Heart right ventricle (tissue), 16 donors: ENCODE data around the gene MLLT3. TPM values are rescaled to one million over a fixed set of nuclear protein-coding genes. Genes with fewer than 3 reads are reported as not detected.

Source experiments
- ATAC-seq, 8 donors: fragments of 200-7000 bp; cut with Tn5 transposase; one replicate each; pipeline ENCODE4 v1.9.1; 2020; ENCODE audit warnings: mild to moderate bottlenecking in 8 of 8, moderate library complexity in 8 of 8, moderate number of reproducible peaks in 1 of 8
- DNase-seq, 2 donors: peaks; one replicate each; pipeline ENCODE4 v3.0.0-alpha.2; 2020
- H3K27ac ChIP-seq, 10 donors: fragments of 200-600 bp; sonication (generic) in 2 of 10; one replicate each; pipeline versions ENCODE4 v1.5.0 to v1.8.0; 2020 to 2022; ENCODE audit warnings: mild to moderate bottlenecking in 3 of 10
- H3K27me3 ChIP-seq, 7 donors: fragments of 200-600 bp; one replicate each; pipeline ENCODE4 v1.8.0; 2021 to 2022; ENCODE audit warnings: mild to moderate bottlenecking in 2 of 7
- H3K36me3 ChIP-seq, 9 donors: fragments of 200-600 bp; sonication (generic) in 1 of 9; one replicate each; pipeline versions ENCODE4 v1.5.0 to v1.8.0; 2020 to 2022; ENCODE audit warnings: mild to moderate bottlenecking in 2 of 9
- H3K4me1 ChIP-seq, 9 donors: fragments of 200-600 bp; sonication (generic) in 1 of 9; one replicate each; pipeline versions ENCODE4 v1.5.0 to v1.8.0; 2020 to 2022; ENCODE audit warnings: mild to moderate bottlenecking in 4 of 9
- H3K4me3 ChIP-seq, 10 donors: fragments of 200-600 bp; sonication (generic) in 2 of 10; one replicate each; pipeline versions ENCODE4 v1.5.0 to v1.8.0; 2020 to 2022; ENCODE audit warnings: mild to moderate bottlenecking in 7 of 10, moderate library complexity in 2 of 10
- H3K9me3 ChIP-seq, 11 donors: fragments of 200-600 bp in 10 of 11; sonication (generic) in 2 of 11; one replicate each; pipeline versions ENCODE4 v1.5.0 to v1.8.0; 2013 to 2022; ENCODE audit warnings: mild to moderate bottlenecking in 2 of 11, control low read depth in 1 of 11, moderate library complexity in 1 of 11
- CTCF ChIP-seq, 9 donors: fragments of 200-600 bp; sonication (generic) in 2 of 9; IDR thresholded peaks; one replicate each; pipeline versions ENCODE4 v1.5.0 to v1.8.0; 2021 to 2022; ENCODE audit warnings: antibody characterized with exemption in 9 of 9, mild to moderate bottlenecking in 5 of 9, moderate library complexity in 1 of 9
- WGBS, 2 donors: extraction: QIAGEN DNeasy Blood & Tissue Kit; methylation state at CpG; one replicate each; pipeline ENCODE4 v1.1.7; 2013; ENCODE audit warnings: inconsistent platforms in 1 of 2; 5-methylcytosine and 5-hydroxymethylcytosine counted together
- intact Hi-C, 10 donors: fragments of 100-400 bp; cut with DNase I; formaldehyde crosslinking; loops; one replicate each; pipeline versions ENCODE4 v1.11.1 to v1.14.2; 2022
- polyA plus RNA-seq, 2 donors: library from polyadenylated mRNA; stranded (reverse); fragments of 200-250 nt; gene quantifications; one replicate each; pipeline ENCODE4 v1.2.3, GENCODE V29; 2013
- total RNA-seq, 10 donors: library from RNA; stranded (reverse); fragmentation: NEBNext Ultra II Directional in 3 of 10; extraction: Animal tissue kit (Norgen Biotek cat#: 25700) in 3 of 10; gene quantifications; one replicate each; pipeline versions ENCODE4 v1.2.1 to v1.2.4, GENCODE V29; 2021 to 2023
- donor health status: Arrhythmogenic right ventricular cardiomyopathy.
- donor health status: ischemic (EF 13 %, LVEDD 7.1; RV severe dilation, severe dysfunction).
- donor health status: healthy with polysubstance abuse.
- donor health status: DM: no; HTN: yes; CAD: no.
- donor health status: DM: no; HTN: no; CAD: no.
- donor health status: ischemic (EF 25% LVEDD 6.9; RV normal size, moderate dysfunction).
- donor health status: ischemic (EF 25% LVEDD 5.7; RV mildly dilated, moderate dysfunction).
- donor health status: healthy.
- donor health status: DM: yes; HTN: yes; CAD: no.
- donor health status: Ischemic cardiomyopathy.
- donor health status: ischemic (EF 35%, LVEDD 5.7; RV mildly dilated, moderate dysfunction).
- donor health status: nonischemic (EF 11% LVEDD 7.7; RV severe dilation, severe dysfunction).
- donor health status: DM: yes; HTN: yes; CAD: no.
- donor health status: PGD.
- donor health status: ischemic (EF 29% LVEDD 5.4; RV normal size, mild dysfunction).
- donor health status: nonischemic (EF 23%, LVEDD 6.1; RV moderate dilation, normal function).

MLLT3 gene
- total and polyA plus RNA-seq, 12 donors = 4.3 to 22.7 (median 13.5) TPM

- H3K4me3 ChIP-seq = no peak overlapping the region
- H3K9me3 ChIP-seq = peaks cover 0 to 1% (median 0%) of the 10 kb centered on the region in 11 donors
- H3K4me1 ChIP-seq = peaks cover 0 to 17% (median under 1%) of the 10 kb centered on the region in 9 donors
- WGBS, 2 donors = 91 to 97% methylated on average over 4 of the region's 4 CpGs
- H3K36me3 ChIP-seq = no peaks in the 10 kb centered on the region
- TF ChIP-seq CTCF (IDR thresholded peaks at IDR 0.05) = no peak
- H3K27me3 ChIP-seq = peaks cover 0 to 3% (median 0%) of the 10 kb centered on the region in 7 donors
- ATAC-seq = no peak
- intact Hi-C loops = no loop called here
- H3K27ac ChIP-seq = no peak overlapping the region
- DNase-seq = no peak
These were observed 316.8 kb downstream of the MLLT3 start for GRCh38 chr9:20305452-20305851.

GRCh38 chr9:20303996-20304395, 318.3 kb downstream of the MLLT3 start:
- Histone ChIP-seq H3K4me3 (no peak overlapping the region), H3K36me3 (no peaks in the 10 kb centered on the region), H3K27ac (no peak overlapping the region), H3K9me3 (no peaks in the 10 kb centered on the region), H3K27me3 (peaks cover 0 to 3% (median 0%) of the 10 kb centered on the region in 7 donors), H3K4me1 (peaks cover 0 to 21% (median 5%) of the 10 kb centered on the region in 9 donors)
- WGBS, 2 donors = 52 to 55% methylated on average over 3 of the region's 3 CpGs
- TF ChIP-seq CTCF (IDR thresholded peaks at IDR 0.05) = no peak
- DNase-seq (no peak), ATAC-seq (no peak)
- intact Hi-C loops = no loop called here

- peaks cover 0 to 21% (median 5%) of the 10 kb centered on the region in 9 donors for H3K4me1 ChIP-seq
- H3K27ac ChIP-seq = no peak overlapping the region
- peaks cover 0 to 3% (median 0%) of the 10 kb centered on the region in 7 donors for H3K27me3 ChIP-seq
- H3K9me3 ChIP-seq = no peaks in the 10 kb centered on the region
- H3K36me3 ChIP-seq = no peaks in the 10 kb centered on the region
- H3K4me3 ChIP-seq = no peak overlapping the region
- TF ChIP-seq CTCF (IDR thresholded peaks at IDR 0.05) = no peak
- no peak for DNase-seq
- intact Hi-C loops = no loop called here
- no peak for ATAC-seq
- WGBS, 2 donors = 71 to 75% methylated on average over 2 of the region's 2 CpGs
These were observed 319.2 kb downstream of the MLLT3 start for GRCh38 chr9:20303066-20303465.

GRCh38 chr9:20302197-20302596, 320.1 kb downstream of the MLLT3 start:
- ATAC-seq = no peak
- H3K27me3 ChIP-seq = peaks cover 0 to 3% (median 0%) of the 10 kb centered on the region in 7 donors
- no peaks in the 10 kb centered on the region for H3K36me3 ChIP-seq
- no peak for TF ChIP-seq CTCF (IDR thresholded peaks at IDR 0.05)
- H3K27ac ChIP-seq = no peak overlapping the region
- H3K4me3 ChIP-seq = no peak overlapping the region
- WGBS, 2 donors = 96 to 98% methylated on average over 1 of the region's 1 CpG
- DNase-seq = no peak
- intact Hi-C loops = no loop called here
- no peaks in the 10 kb centered on the region for H3K9me3 ChIP-seq
- peaks cover 0 to 13% (median 5%) of the 10 kb centered on the region in 9 donors for H3K4me1 ChIP-seq
